Measurements from ENCODE around the gene DUOXA2. TPM values are rescaled to one million over a fixed set of nuclear protein-coding genes. Genes with fewer than 3 reads are reported as not detected.
"Not testable (repeated sequence)": the region's sequence is repeated elsewhere in the genome, so short reads cannot be mapped to it uniquely, and the experiment has no call there.

The DUOXA2 gene
- total RNA-seq = not detected in 2 replicates

GRCh38 chr15:45114076-45114750 is at the start of gene DUOXA2, which contains the start of gene DUOX2:
Gene DUOXA2, plus strand, starts transcription at chr15:45114326. Its CDS starts 280 bp downstream, at chr15:45114606.
Gene DUOX2, minus strand, starts transcription at chr15:45114172. Its CDS starts 761 bp downstream, at chr15:45113411.
- H3K27me3 Mint-ChIP-seq (ENCODE audit: insufficient read depth) = peaks cover 83% of the 10 kb centered on the region
- peaks cover 3% of the 10 kb centered on the region for H3K36me3 Mint-ChIP-seq (ENCODE audit: low read depth)
- no peak for DNase-seq (ENCODE audit: low spot score)
- no peak within 1 kb of the TSS for H3K4me3 Mint-ChIP-seq
- peaks cover 32% of the 10 kb centered on the region for H3K4me1 Mint-ChIP-seq (ENCODE audit: low read depth)
- intact Hi-C loops (cut with micrococcal nuclease) = no loop called here
- H3K27ac Mint-ChIP-seq = no peak within 1 kb of the TSS
- no peaks in the 10 kb centered on the region for H3K9me3 Mint-ChIP-seq

DNA sequence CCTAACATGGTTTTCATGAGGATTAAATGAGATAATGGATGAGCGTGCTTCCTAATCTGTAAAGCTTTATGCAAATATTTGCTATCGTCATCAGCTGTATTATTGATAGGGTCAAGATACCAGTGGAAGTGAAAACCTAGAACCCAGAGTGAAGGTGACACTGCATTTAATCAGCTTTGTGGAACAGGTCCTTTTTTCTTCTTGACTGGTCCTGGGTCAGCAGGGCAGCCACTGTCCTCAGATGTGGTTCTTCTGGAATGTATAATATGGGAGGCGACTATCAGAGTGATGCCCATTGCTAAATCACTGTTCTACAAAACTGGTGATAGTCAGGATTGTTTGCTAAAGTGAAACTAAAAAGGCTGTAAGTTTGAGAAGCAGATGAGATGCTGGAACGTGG is 49.7 kb upstream of the DUOXA2 start:
- Mint-ChIP-seq H3K4me1 (ENCODE audit: low read depth) (peaks cover 8% of the 10 kb centered on the region), H3K27ac (no peak overlapping the region), H3K9me3 (no peaks in the 10 kb centered on the region), H3K36me3 (ENCODE audit: low read depth) (peaks cover 10% of the 10 kb centered on the region), H3K4me3 (no peak overlapping the region), H3K27me3 (ENCODE audit: insufficient read depth) (no peaks in the 10 kb centered on the region)
- intact Hi-C loops (cut with micrococcal nuclease) = no loop called here
- DNase-seq (ENCODE audit: low spot score) = no peak

DNA sequence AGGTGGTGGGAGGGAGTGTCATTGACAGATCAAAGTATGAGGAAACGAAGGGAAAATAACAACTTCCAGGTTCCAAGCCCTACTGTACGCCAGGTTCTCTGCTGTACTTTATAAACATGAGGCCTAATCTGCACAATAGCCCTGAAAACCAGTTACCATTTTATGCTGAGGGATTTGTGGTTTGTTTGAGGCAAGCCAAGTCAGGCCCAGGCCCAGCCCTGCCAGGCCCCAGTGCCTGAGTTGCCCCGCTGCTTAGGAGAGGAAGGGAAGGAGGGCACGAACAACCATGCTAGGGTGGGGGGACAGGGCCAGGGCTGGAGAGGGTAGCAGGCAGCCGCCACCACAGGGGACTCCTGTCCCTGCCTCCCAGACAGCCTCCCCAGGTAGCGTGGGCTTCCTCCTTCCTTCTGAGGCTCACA is 44.2 kb upstream of the DUOXA2 start:
- H3K27me3 Mint-ChIP-seq (ENCODE audit: insufficient read depth); H3K9me3 Mint-ChIP-seq; intact Hi-C loops (cut with micrococcal nuclease); H3K27ac Mint-ChIP-seq; H3K36me3 Mint-ChIP-seq (ENCODE audit: low read depth); H3K4me3 Mint-ChIP-seq; H3K4me1 Mint-ChIP-seq (ENCODE audit: low read depth); DNase-seq (ENCODE audit: low spot score): not testable (repeated sequence)

- intact Hi-C loops (cut with micrococcal nuclease); H3K27ac Mint-ChIP-seq; H3K9me3 Mint-ChIP-seq; H3K27me3 Mint-ChIP-seq (ENCODE audit: insufficient read depth); H3K36me3 Mint-ChIP-seq (ENCODE audit: low read depth); H3K4me1 Mint-ChIP-seq (ENCODE audit: low read depth); DNase-seq (ENCODE audit: low spot score); H3K4me3 Mint-ChIP-seq: not testable (repeated sequence)
Measured at GRCh38 chr15:45073602-45074001, 40.5 kb upstream of the DUOXA2 start.

DNA sequence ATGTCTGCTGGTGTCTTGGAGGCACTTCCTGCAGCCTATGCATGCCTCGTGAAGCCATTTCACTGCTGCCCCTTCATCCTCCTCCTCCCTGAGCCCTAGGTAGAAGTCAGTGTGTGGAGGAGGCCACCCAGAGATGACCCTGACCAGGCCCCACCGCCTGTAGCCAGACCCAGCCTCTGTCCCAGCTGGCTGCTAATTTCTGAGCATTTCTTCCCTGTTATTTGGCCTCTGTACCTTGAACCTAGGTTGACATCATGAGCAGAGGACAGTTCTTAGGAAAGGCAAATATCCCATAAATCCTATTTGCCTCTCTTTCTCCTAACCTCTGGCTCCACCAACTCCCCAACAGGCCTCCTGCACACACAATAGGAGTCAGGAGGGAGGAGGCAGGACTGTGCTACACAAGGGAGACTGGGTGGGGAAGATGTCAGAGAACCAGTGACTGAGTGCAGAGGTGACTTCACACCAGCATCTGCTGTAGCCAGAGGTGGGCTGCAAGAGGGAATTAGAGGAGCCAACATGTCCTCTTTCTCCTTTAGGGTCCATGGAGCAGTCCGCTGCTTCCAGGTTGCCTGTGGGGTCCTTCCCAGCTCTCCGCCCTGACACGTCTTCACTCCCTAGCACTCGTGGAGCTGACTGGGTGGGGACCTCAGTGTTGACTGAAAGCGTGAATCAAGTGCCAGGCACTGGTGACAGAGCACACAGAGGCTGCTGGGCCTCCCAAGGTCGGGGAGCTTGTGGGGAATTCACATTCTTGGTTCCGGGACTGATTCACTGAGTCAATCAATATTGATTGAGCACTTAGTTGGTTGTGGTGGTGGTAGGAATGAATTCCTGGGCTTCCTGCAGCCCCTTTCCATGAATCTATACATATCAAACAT is 38.4 kb upstream of the DUOXA2 start:
- intact Hi-C loops (cut with micrococcal nuclease); H3K27me3 Mint-ChIP-seq (ENCODE audit: insufficient read depth); H3K27ac Mint-ChIP-seq; H3K4me3 Mint-ChIP-seq; H3K4me1 Mint-ChIP-seq (ENCODE audit: low read depth); H3K36me3 Mint-ChIP-seq (ENCODE audit: low read depth); H3K9me3 Mint-ChIP-seq; DNase-seq (ENCODE audit: low spot score): not testable (repeated sequence)

DNA sequence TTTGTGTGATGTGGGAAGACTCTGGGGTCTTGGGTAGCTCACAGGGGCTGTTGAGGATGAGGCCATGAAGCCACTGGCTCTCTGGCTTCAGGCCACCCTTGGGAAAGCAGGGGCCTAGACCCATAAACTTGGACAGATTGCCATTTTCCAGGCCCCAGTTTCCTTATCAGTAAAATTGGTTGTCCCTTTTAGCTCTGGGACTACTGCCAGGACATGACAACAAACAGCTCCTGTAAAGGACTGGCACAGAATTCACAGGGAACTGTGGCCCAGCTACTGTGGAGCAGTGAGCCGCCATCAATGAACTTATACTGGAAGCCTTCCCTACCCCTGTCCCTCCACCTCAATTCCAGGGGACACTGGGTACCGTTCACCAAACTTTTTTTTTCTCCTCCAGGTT is 36.7 kb upstream of the DUOXA2 start:
- H3K4me1 Mint-ChIP-seq (ENCODE audit: low read depth); H3K27me3 Mint-ChIP-seq (ENCODE audit: insufficient read depth); H3K4me3 Mint-ChIP-seq; H3K27ac Mint-ChIP-seq; H3K9me3 Mint-ChIP-seq; H3K36me3 Mint-ChIP-seq (ENCODE audit: low read depth); intact Hi-C loops (cut with micrococcal nuclease); DNase-seq (ENCODE audit: low spot score): not testable (repeated sequence)

GRCh38 chr15:45079201-45079600 is 34.9 kb upstream of the DUOXA2 start:
- H3K9me3 Mint-ChIP-seq; H3K27ac Mint-ChIP-seq; intact Hi-C loops (cut with micrococcal nuclease); DNase-seq (ENCODE audit: low spot score); H3K4me1 Mint-ChIP-seq (ENCODE audit: low read depth); H3K4me3 Mint-ChIP-seq; H3K36me3 Mint-ChIP-seq (ENCODE audit: low read depth); H3K27me3 Mint-ChIP-seq (ENCODE audit: insufficient read depth): not testable (repeated sequence)

DNA sequence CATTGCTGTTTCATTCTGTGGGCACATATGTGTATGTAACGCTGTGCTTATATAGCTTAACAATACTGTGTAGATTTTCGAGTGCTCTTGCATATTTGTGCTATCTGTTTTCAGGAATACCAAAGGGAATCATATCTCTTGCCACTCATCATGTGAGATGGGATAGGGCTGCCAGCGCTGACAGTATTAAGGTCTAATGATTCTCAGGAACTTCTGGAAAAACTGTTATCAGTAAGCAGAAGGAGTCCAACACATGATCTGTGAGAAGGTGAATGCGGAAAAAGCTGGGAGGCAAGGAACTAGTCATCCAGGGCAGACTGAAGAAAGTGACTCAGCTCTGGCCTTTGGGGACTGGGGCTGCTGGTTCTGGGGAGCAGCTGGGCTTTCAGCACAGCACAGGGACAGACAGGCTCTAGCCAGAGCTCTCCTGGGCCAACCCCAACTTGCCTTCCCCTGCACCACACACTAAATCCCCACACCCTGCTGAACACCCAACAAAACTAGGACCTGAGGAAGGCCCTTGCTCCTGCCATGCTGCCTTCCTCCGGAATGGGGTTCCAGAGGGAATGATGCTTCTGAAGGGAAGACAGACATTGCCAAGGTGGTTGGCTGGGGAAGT is 34.4 kb upstream of the DUOXA2 start:
- intact Hi-C loops (cut with micrococcal nuclease); H3K4me3 Mint-ChIP-seq; H3K9me3 Mint-ChIP-seq; H3K4me1 Mint-ChIP-seq (ENCODE audit: low read depth); H3K27me3 Mint-ChIP-seq (ENCODE audit: insufficient read depth); DNase-seq (ENCODE audit: low spot score); H3K27ac Mint-ChIP-seq; H3K36me3 Mint-ChIP-seq (ENCODE audit: low read depth): not testable (repeated sequence)

DNA sequence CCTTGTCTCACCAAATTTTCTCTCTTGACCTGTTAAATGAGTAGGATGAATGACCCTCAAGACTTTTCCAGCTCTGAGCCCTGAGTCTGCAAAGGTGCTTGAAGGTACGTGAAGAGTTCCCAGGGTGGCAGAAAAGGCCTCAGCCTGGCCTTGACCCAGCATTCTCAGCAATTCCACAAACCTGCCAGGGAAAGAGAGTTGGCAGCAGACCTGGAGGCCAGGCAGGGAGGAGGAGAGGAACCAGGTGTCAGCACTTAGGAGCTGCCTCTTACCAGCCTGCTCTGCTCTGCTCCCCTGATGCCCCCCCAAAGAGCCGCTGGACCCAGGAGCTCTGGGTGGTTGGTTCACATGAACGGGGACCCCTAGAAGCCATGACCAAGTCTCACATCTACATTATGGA is 33.5 kb upstream of the DUOXA2 start:
- H3K4me3 Mint-ChIP-seq; intact Hi-C loops (cut with micrococcal nuclease); H3K4me1 Mint-ChIP-seq (ENCODE audit: low read depth); H3K36me3 Mint-ChIP-seq (ENCODE audit: low read depth); DNase-seq (ENCODE audit: low spot score); H3K27ac Mint-ChIP-seq; H3K9me3 Mint-ChIP-seq: not testable (repeated sequence)
- H3K27me3 Mint-ChIP-seq (ENCODE audit: insufficient read depth) = peaks cover 10% of the 10 kb centered on the region

- H3K4me1 Mint-ChIP-seq (ENCODE audit: low read depth); H3K27ac Mint-ChIP-seq; H3K9me3 Mint-ChIP-seq; intact Hi-C loops (cut with micrococcal nuclease); H3K4me3 Mint-ChIP-seq; H3K36me3 Mint-ChIP-seq (ENCODE audit: low read depth); DNase-seq (ENCODE audit: low spot score): not testable (repeated sequence)
- H3K27me3 Mint-ChIP-seq (ENCODE audit: insufficient read depth) = peaks cover 10% of the 10 kb centered on the region
Measured at GRCh38 chr15:45082412-45082811, 31.7 kb upstream of the DUOXA2 start.

DNA sequence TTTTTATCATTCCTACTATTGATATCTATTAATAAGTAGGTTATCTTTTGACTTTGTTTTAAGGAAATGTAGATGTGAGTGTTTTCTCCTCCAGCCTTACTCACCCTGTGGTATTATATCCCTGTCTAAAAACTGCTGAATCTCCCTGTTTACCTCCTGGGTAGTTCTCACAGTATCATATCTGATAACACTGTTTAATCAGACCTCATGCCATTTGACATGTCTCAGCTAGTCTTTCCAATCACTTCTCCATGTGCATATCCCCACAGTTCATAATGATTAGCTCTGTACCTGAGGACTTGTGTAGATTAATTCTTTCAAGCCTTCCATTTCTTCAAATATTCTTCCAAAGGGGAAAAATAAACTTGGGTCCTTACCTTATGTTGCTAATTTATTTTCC is 30.9 kb upstream of the DUOXA2 start:
- Mint-ChIP-seq H3K4me1 (ENCODE audit: low read depth) (no peaks in the 10 kb centered on the region), H3K9me3 (no peaks in the 10 kb centered on the region), H3K27ac (no peak overlapping the region), H3K4me3 (no peak overlapping the region), H3K27me3 (ENCODE audit: insufficient read depth) (peaks cover 10% of the 10 kb centered on the region), H3K36me3 (ENCODE audit: low read depth) (no peaks in the 10 kb centered on the region)
- DNase-seq (ENCODE audit: low spot score) = no peak
- intact Hi-C loops (cut with micrococcal nuclease) = no loop called here

DNA sequence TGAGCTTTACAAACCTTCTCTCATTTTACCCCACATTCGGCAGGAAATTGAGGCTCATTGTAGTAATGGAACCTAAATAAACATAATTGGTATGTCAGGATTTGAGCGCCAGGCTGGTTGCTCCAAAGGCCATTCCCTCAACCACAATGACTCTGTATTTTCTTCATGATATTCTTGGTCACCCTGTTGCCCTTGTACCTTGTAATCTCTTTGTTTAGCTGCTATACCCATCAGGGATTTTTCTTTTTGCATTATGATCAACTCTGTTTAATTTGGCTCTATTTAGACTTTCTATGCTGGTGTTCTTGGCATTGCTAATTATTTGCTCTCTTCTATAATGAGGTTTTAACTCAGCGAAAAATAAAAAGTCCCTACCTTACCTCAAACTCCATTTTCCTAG is 30.0 kb upstream of the DUOXA2 start:
- Mint-ChIP-seq H3K4me3 (no peak overlapping the region), H3K4me1 (ENCODE audit: low read depth) (no peaks in the 10 kb centered on the region), H3K27me3 (ENCODE audit: insufficient read depth) (peaks cover 13% of the 10 kb centered on the region), H3K27ac (no peak overlapping the region), H3K9me3 (no peaks in the 10 kb centered on the region), H3K36me3 (ENCODE audit: low read depth) (no peaks in the 10 kb centered on the region)
- intact Hi-C loops (cut with micrococcal nuclease) = no loop called here
- no peak for DNase-seq (ENCODE audit: low spot score)

DNA sequence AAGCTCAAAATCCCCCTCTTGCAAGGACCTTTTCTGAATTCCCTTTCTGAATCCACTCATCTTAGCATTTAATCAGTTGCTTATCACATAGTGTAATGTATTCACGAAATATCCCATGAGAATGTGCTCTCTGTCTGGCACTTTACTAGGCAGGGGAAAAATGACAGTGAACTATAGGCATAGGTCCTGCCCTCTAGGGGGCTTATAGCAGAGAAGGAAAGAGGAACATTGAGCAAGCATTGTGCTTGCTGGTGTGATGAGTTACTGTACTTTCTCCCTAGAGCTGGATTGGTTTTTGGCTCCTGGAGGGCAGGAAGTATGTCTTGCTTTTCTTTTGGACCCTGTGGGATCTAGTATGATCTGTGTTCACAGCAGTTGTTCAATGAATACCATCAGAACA is 26.6 kb upstream of the DUOXA2 start:
- intact Hi-C loops (cut with micrococcal nuclease) = no loop called here
- no peaks in the 10 kb centered on the region for H3K36me3 Mint-ChIP-seq (ENCODE audit: low read depth)
- H3K4me3 Mint-ChIP-seq = no peak overlapping the region
- H3K27me3 Mint-ChIP-seq (ENCODE audit: insufficient read depth) = peaks cover 34% of the 10 kb centered on the region
- DNase-seq (ENCODE audit: low spot score) = no peak
- no peak overlapping the region for H3K27ac Mint-ChIP-seq
- H3K9me3 Mint-ChIP-seq = no peaks in the 10 kb centered on the region
- H3K4me1 Mint-ChIP-seq (ENCODE audit: low read depth) = no peaks in the 10 kb centered on the region

Data from activated T-helper 1 cell treated with anti-CD3 and anti-CD28 coated beads, Interleukin-12 subunit alpha, Interleukin-12 subunit beta, Interleukin-2, Interleukin-4 antibody, amounts not matched to agents 30 ng/mL and 10 ng/mL and 1 ng/mL, durations not matched to agents 14 hours and 24 hours and 36 hours (primary cell).